Neural cell (in vitro differentiated cells): Measurements from ENCODE around the gene OBSCN. TPM values are rescaled to one million over a fixed set of nuclear protein-coding genes. Genes with fewer than 3 reads are reported as not detected.

ENCODE experiments used
- H2AFZ ChIP-seq: fragments of 200-600, 300-800 bp; sonication (generic), shearing (Covaris generic); 2 replicates; pipeline ENCODE4 v1.6.0; 2014; ENCODE audit warnings: low read depth, mild to moderate bottlenecking, antibody characterized with exemption, low read length, moderate library complexity
- H3F3A ChIP-seq: fragments of 200-600 bp; shearing (Covaris generic); 2 replicates; pipeline ENCODE4 v1.6.1; 2016; ENCODE audit warnings: mild to moderate bottlenecking, moderate library complexity, mixed read lengths, antibody characterized with exemption, low read length; ENCODE audit not compliant: insufficient read depth, poor library complexity, severe bottlenecking
- H3K27ac ChIP-seq: fragments of 200-600, 300-800 bp; sonication (generic), shearing (Covaris generic); 2 replicates; pipeline ENCODE4 v1.5.1; 2014; ENCODE audit warnings: mild to moderate bottlenecking, low read length, moderate library complexity
- H3K27me3 ChIP-seq: fragments of 300-800, 200-600 bp; sonication (generic), shearing (Covaris generic); 2 replicates; pipeline ENCODE4 v1.6.0; 2014; ENCODE audit warnings: mild to moderate bottlenecking, low read depth, low read length, moderate library complexity; ENCODE audit not compliant: insufficient read depth
- H3K36me3 ChIP-seq: fragments of 300-800, 200-600 bp; sonication (generic), shearing (Covaris generic); 2 replicates; pipeline ENCODE4 v1.5.1; 2014; ENCODE audit warnings: mild to moderate bottlenecking, antibody characterized with exemption, low read length, moderate library complexity; ENCODE audit not compliant: insufficient read depth
- H3K4me2 ChIP-seq: fragments of 300-800, 200-600 bp; sonication (generic), shearing (Covaris generic); 2 replicates; pipeline ENCODE4 v1.6.0; 2014; ENCODE audit warnings: mild to moderate bottlenecking, low read length
- H3K4me3 ChIP-seq: fragments of 300-800, 200-600 bp; sonication (generic), shearing (Covaris generic); 2 replicates; pipeline ENCODE4 v1.5.1; 2014; ENCODE audit warnings: mild to moderate bottlenecking, low read length, moderate library complexity
- H3K79me2 ChIP-seq: fragments of 200-600 bp; shearing (Covaris generic); replicated peaks from 2 replicates; pipeline ENCODE4 v1.6.0; 2014; ENCODE audit warnings: mild to moderate bottlenecking, low read length, moderate library complexity; ENCODE audit not compliant: insufficient read depth
- H3K9ac ChIP-seq: fragments of 300-800, 200-600 bp; sonication (generic), shearing (Covaris generic); 2 replicates; pipeline ENCODE4 v1.6.1; 2016; ENCODE audit warnings: mild to moderate bottlenecking, low read length, mixed read lengths
- H3K9me2 ChIP-seq: fragments of 200-600 bp; shearing (Covaris generic); 2 replicates; pipeline ENCODE4 v1.6.1; 2016; ENCODE audit warnings: mild to moderate bottlenecking, low read length, mixed read lengths; ENCODE audit not compliant: insufficient read depth
- H3K9me3 ChIP-seq: fragments of 200-600, 300-800 bp; sonication (generic), shearing (Covaris generic); 2 replicates; pipeline ENCODE4 v1.6.1; 2016; ENCODE audit warnings: mild to moderate bottlenecking, mixed run types, low read length, moderate library complexity, mixed read lengths
- H4K20me1 ChIP-seq: fragments of 200-600 bp; shearing (Covaris generic); 2 replicates; pipeline ENCODE4 v1.6.1; 2016; ENCODE audit warnings: mild to moderate bottlenecking, mixed run types; ENCODE audit not compliant: insufficient read depth
- EP300 ChIP-seq: fragments of 450-650 bp; conservative IDR thresholded peaks from 2 replicates; pipeline ENCODE4 v1.6.1; 2014; ENCODE audit warnings: antibody characterized with exemption, mild to moderate bottlenecking, moderate library complexity; ENCODE audit not compliant: poor library complexity, severe bottlenecking
- EZH2 ChIP-seq: fragments of 200-600, 300-800 bp; shearing (Covaris generic), sonication (generic); IDR thresholded peaks from 2 replicates; pipeline ENCODE4 v1.6.1; 2014; ENCODE audit warnings: antibody characterized with exemption, low read length, borderline replicate concordance, mild to moderate bottlenecking; ENCODE audit not compliant: insufficient read depth, poor library complexity, severe bottlenecking
- MXI1 ChIP-seq: fragments of 450-650 bp; conservative IDR thresholded peaks from 2 replicates; pipeline ENCODE4 v1.6.1; 2014; ENCODE audit warnings: antibody characterized with exemption, mild to moderate bottlenecking; ENCODE audit not compliant: poor library complexity, severe bottlenecking
- POLR2AphosphoS5 ChIP-seq: IDR thresholded peaks from 2 replicates; pipeline ENCODE4 v1.6.1; 2012
- RAD21 ChIP-seq: fragments of 450-650 bp; conservative IDR thresholded peaks from 2 replicates; pipeline ENCODE4 v1.6.1; 2014; ENCODE audit warnings: antibody characterized with exemption, mild to moderate bottlenecking, moderate library complexity
- REST ChIP-seq: IDR thresholded peaks from 2 replicates; pipeline ENCODE4 v1.6.1; 2012; ENCODE audit warnings: borderline replicate concordance
- TAF1 ChIP-seq: IDR thresholded peaks from 2 replicates; pipeline ENCODE4 v1.6.1; 2012; ENCODE audit warnings: low read depth
- polyA plus RNA-seq: library from polyadenylated mRNA; depleted of rRNA; stranded (reverse); fragments of >200 nt; gene quantifications from 2 replicates; pipeline ENCODE4 v1.2.3, GENCODE V29; 2014

The OBSCN gene
- polyA plus RNA-seq, 1 donor from 2014 or later = 7.2 TPM

- Histone ChIP-seq H3K27ac (no peak overlapping the region), H3K4me3 (no peak overlapping the region), H4K20me1 (no peaks in the 10 kb centered on the region), H3K27me3 (no peaks in the 10 kb centered on the region), H3K9ac (no peak overlapping the region), H3K9me2 (no peaks in the 10 kb centered on the region), H3K79me2 (no peaks in the 10 kb centered on the region), H2AFZ (no peak overlapping the region), H3K9me3 (no peaks in the 10 kb centered on the region), H3F3A (no peaks in the 10 kb centered on the region), H3K36me3 (no peaks in the 10 kb centered on the region), H3K4me2 (no peak overlapping the region)
- no peak for TF ChIP-seq TAF1
Measured at GRCh38 chr1:228373004-228373680, 165.3 kb downstream of the OBSCN start.

DNA sequence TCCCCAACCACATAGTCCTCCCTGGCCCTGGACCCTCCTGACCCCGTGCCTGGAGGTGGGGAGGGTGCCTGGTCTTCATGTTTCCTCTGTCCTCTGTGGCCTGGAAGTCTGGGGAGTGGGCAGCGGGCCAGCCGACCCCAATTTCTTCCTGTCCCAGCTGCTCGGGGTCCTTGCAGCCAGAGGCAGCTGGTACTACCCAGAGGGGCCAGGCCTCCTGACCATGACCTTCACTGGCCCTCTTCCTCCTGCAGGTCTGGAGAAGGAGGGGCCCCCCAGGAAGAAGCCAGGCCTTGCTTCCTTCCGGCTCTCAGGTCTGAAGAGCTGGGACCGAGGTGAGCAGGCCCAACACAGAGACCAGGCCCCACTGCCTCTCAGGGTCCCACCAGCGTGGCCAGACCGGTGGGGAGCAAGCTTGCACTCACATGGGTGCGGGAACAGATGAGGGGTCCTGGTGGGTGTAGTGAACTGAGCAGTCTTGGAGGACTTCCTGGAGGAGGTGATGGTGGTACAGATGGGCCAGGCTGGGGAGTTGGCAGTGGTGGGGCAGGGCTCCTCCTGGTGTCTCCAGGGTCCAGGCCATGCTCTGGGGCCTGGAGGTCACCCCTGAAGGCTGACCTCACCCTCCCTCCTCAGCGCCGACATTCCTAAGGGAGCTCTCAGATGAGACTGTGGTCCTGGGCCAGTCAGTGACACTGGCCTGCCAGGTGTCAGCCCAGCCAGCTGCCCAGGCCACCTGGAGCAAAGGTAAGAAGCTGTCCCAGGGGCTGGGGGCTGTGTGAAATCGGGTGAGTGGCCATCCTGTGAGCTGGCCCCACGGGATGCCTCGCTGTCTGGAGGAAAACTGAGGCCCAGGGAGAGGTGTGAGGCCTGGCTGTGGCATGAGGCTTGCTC is 166.1 kb downstream of the OBSCN start:
- Histone ChIP-seq H3K9ac (no peak overlapping the region), H3K9me3 (no peaks in the 10 kb centered on the region), H3K36me3 (no peaks in the 10 kb centered on the region), H3K27ac (no peak overlapping the region), H3K4me3 (no peak overlapping the region), H3K27me3 (peaks cover 6% of the 10 kb centered on the region), H3K4me2 (no peak overlapping the region), H2AFZ (no peak overlapping the region), H3K79me2 (no peaks in the 10 kb centered on the region), H3F3A (no peaks in the 10 kb centered on the region), H4K20me1 (no peaks in the 10 kb centered on the region), H3K9me2 (no peaks in the 10 kb centered on the region)
- TF ChIP-seq EP300 = no peak
- TF ChIP-seq RAD21 = no peak
- TF ChIP-seq EZH2 = no peak
- TF ChIP-seq POLR2AphosphoS5 = no peak
- no peak for TF ChIP-seq TAF1
- TF ChIP-seq MXI1 = no peak
- TF ChIP-seq REST = no peak
